IMR-90 (cell line): ENCODE data around the gene ARHGEF37. TPM values are rescaled to one million over a fixed set of nuclear protein-coding genes. Genes with fewer than 3 reads are reported as not detected.

Experiments
- ATAC-seq: fragments of 200-7000 bp; cut with Tn5 transposase; 2 replicates; pipeline ENCODE4 v1.9.1; 2020; ENCODE audit warnings: low read depth, mild to moderate bottlenecking, moderate library complexity
- BruUV-seq: library from RNA; stranded (reverse); fragments of 400-500 nt; replicated peaks from 2 replicates; lab custom pipeline; 2021; lab: Mats Ljungman, UMichigan
- CTCF ChIA-PET: fragments of 300-600 bp; formaldehyde crosslinking; extraction: SDS; loops from one replicate; lab custom pipeline; 2021; ENCODE audit warnings: antibody characterized with exemption; lab: Yijun Ruan, JAX
- POLR2A ChIA-PET: fragments of 300-600 bp; sonication (Branson Sonifier 250); formaldehyde crosslinking; loops from one replicate; lab custom pipeline; 2022; ENCODE audit warnings: antibody characterized with exemption; ENCODE audit not compliant: unreplicated experiment; lab: Charles Lee
- DNase-seq: peaks from one replicate; pipeline ENCODE4 v3.0.0; 2013
- H2AFZ ChIP-seq: replicated peaks from 2 replicates; pipeline ENCODE3; 2013; ENCODE audit warnings: low read length, mild to moderate bottlenecking; ENCODE audit not compliant: poor library complexity
- H2AK5ac ChIP-seq: 2 replicates; pipeline ENCODE4 v1.6.1; 2013; ENCODE audit warnings: low read depth, low read length, inconsistent platforms
- H2AK9ac ChIP-seq: replicated peaks from 2 replicates; pipeline ENCODE3; 2013; ENCODE audit warnings: mild to moderate bottlenecking, low read depth, low read length, moderate library complexity; ENCODE audit not compliant: poor library complexity
- H2BK120ac ChIP-seq: 2 replicates; pipeline ENCODE4 v1.6.1; 2013; ENCODE audit warnings: low read depth, low read length, inconsistent platforms
- H2BK15ac ChIP-seq: 3 replicates; pipeline ENCODE4 v1.6.1; 2013; ENCODE audit warnings: low read depth, low read length, inconsistent platforms
- H2BK20ac ChIP-seq: 2 replicates; pipeline ENCODE4 v1.6.1; 2013; ENCODE audit warnings: low read depth, mild to moderate bottlenecking, inconsistent platforms, low read length, moderate library complexity
- H2BK5ac ChIP-seq: 2 replicates; pipeline ENCODE4 v1.6.1; 2013; ENCODE audit warnings: mild to moderate bottlenecking, low read depth, low read length, inconsistent platforms; ENCODE audit not compliant: poor library complexity, severe bottlenecking
- H3K14ac ChIP-seq: replicated peaks from 2 replicates; pipeline ENCODE4 v1.6.1; 2013; ENCODE audit warnings: low read depth, low read length, inconsistent platforms
- H3K18ac ChIP-seq: 2 replicates; pipeline ENCODE4 v1.6.1; 2013; ENCODE audit warnings: low read depth, low read length, control low read depth
- H3K23ac ChIP-seq: 2 replicates; pipeline ENCODE4 v1.6.1; 2013; ENCODE audit warnings: low read depth, low read length, inconsistent platforms
- H3K27ac ChIP-seq: 2 replicates; pipeline ENCODE4 v1.5.1; 2013; ENCODE audit warnings: mild to moderate bottlenecking, control low read depth, low read length; ENCODE audit not compliant: insufficient read depth
- H3K27me3 ChIP-seq: 2 replicates; pipeline ENCODE4 v1.6.1; 2013; ENCODE audit warnings: low read length; ENCODE audit not compliant: control insufficient read depth, insufficient read depth
- H3K36me3 ChIP-seq: 2 replicates; pipeline ENCODE4 v1.6.1; 2013; ENCODE audit warnings: low read length, mixed read lengths; ENCODE audit not compliant: control insufficient read depth, insufficient read depth
- H3K4ac ChIP-seq: 2 replicates; pipeline ENCODE4 v1.6.1; 2013; ENCODE audit warnings: low read depth, low read length, inconsistent platforms
- H3K4me1 ChIP-seq: 2 replicates; pipeline ENCODE4 v1.6.1; 2013; ENCODE audit warnings: low read length, mixed read lengths; ENCODE audit not compliant: control insufficient read depth, insufficient read depth
- H3K4me2 ChIP-seq: 2 replicates; pipeline ENCODE4 v1.6.1; 2013; ENCODE audit warnings: low read depth, mild to moderate bottlenecking, control low read depth, low read length, moderate library complexity
- H3K4me3 ChIP-seq: 2 replicates; pipeline ENCODE4 v1.5.1; 2013; ENCODE audit warnings: low read depth, mild to moderate bottlenecking, control low read depth, low read length, moderate library complexity; ENCODE audit not compliant: insufficient read depth
- H3K56ac ChIP-seq: 2 replicates; pipeline ENCODE4 v1.6.1; 2013; ENCODE audit warnings: low read length, inconsistent platforms; ENCODE audit not compliant: insufficient read depth; ENCODE audit errors: extremely low read depth
- H3K79me1 ChIP-seq, 2 experiments: 2 replicates each; pipeline ENCODE4 v1.6.1; 2013; ENCODE audit warnings: low read length in 2 of 2, inconsistent platforms in 1 of 2, low read depth in 1 of 2
- H3K9ac ChIP-seq: 2 replicates; pipeline ENCODE4 v1.6.1; 2013; ENCODE audit warnings: low read depth, low read length, control low read depth
- H3K9me1 ChIP-seq: 2 replicates; pipeline ENCODE4 v1.6.1; 2013; ENCODE audit warnings: low read length, inconsistent platforms; ENCODE audit not compliant: insufficient read depth
- H3K9me3 ChIP-seq: 2 replicates; pipeline ENCODE4 v1.6.1; 2013; ENCODE audit warnings: low read length; ENCODE audit not compliant: control insufficient read depth, insufficient read depth
- H4K20me1 ChIP-seq: 2 replicates; pipeline ENCODE4 v1.6.1; 2013; ENCODE audit warnings: low read length, inconsistent platforms; ENCODE audit not compliant: insufficient read depth
- H4K5ac ChIP-seq: 2 replicates; pipeline ENCODE4 v1.6.1; 2013; ENCODE audit warnings: mild to moderate bottlenecking, low read depth, low read length, control low read depth
- H4K8ac ChIP-seq, 2 experiments: 2 replicates each; pipeline ENCODE4 v1.6.1; 2013; ENCODE audit warnings: low read depth in 2 of 2, low read length in 2 of 2, control low read depth in 1 of 2, inconsistent platforms in 1 of 2
- H4K91ac ChIP-seq: 2 replicates; pipeline ENCODE4 v1.6.1; 2013; ENCODE audit warnings: low read depth, low read length, inconsistent platforms; ENCODE audit not compliant: insufficient read depth
- BHLHE40 ChIP-seq: fragments of 150-350 bp; IDR thresholded peaks from 2 replicates; pipeline ENCODE4 v1.6.1; 2016; ENCODE audit warnings: mild to moderate bottlenecking, low read depth, low read length
- CHD1 ChIP-seq: IDR thresholded peaks from 2 replicates; pipeline ENCODE4 v1.6.1; 2012; ENCODE audit warnings: low read depth, low read length, improper control_type of control experiment
- ELK1 ChIP-seq: fragments of 150-350 bp; IDR thresholded peaks from 2 replicates; pipeline ENCODE4 v1.6.1; 2016; ENCODE audit warnings: low read depth, mild to moderate bottlenecking, low read length, moderate library complexity, borderline replicate concordance
- FOS ChIP-seq: fragments of 150-350 bp; IDR thresholded peaks from 2 replicates; pipeline ENCODE4 v1.6.1; 2016; ENCODE audit warnings: low read depth, low read length
- POLR2A ChIP-seq: IDR thresholded peaks from 2 replicates; pipeline ENCODE4 v1.6.1; 2012; ENCODE audit warnings: mild to moderate bottlenecking, low read depth, low read length
- RAD21 ChIP-seq: IDR thresholded peaks from 2 replicates; pipeline ENCODE4 v1.6.1; 2012; ENCODE audit warnings: low read length, improper control_type of control experiment
- USF2 ChIP-seq: fragments of 150-350 bp; IDR thresholded peaks from 2 replicates; pipeline ENCODE4 v1.6.1; 2017; ENCODE audit warnings: mild to moderate bottlenecking, antibody characterized with exemption, low read length, low read depth
- WGBS, 2 experiments: methylation state at CpG; one replicate each; pipeline versions ENCODE4 v1.1.5 to v1.1.7; 2013; ENCODE audit warnings: missing lambda C conversion rate in 2 of 2; ENCODE audit not compliant: insufficient read length in 1 of 2; ENCODE audit errors: extremely low coverage in 2 of 2; 5-methylcytosine and 5-hydroxymethylcytosine counted together
- dilution Hi-C: fragments of 300-500 bp; cut with HindIII; formaldehyde crosslinking; loops from one replicate; pipeline ENCODE4 v1.14.3; 2018; ENCODE audit warnings: low sequenced_read_pairs; ENCODE audit not compliant: unreplicated experiment
- in situ Hi-C: fragments of 300-500 bp; cut with MboI; formaldehyde crosslinking; loops from 3 replicates; pipeline ENCODE4 v1.14.3; 2019; ENCODE audit warnings: low sequenced_read_pairs, inconsistent platforms, mixed read lengths
- intact Hi-C: fragments of 100-400 bp; cut with micrococcal nuclease; formaldehyde crosslinking; loops from 2 replicates; pipeline ENCODE4 v1.10.0; 2022
- polyA plus RNA-seq, 3 experiments: library from polyadenylated mRNA; depleted of rRNA; stranded (reverse); fragments of >200 nt; gene quantifications; 2 replicates each; pipeline ENCODE4 v1.2.3, GENCODE V29; 2012; ENCODE audit warnings: low replicate concordance in 1 of 3
- total RNA-seq: library from RNA; depleted of rRNA; stranded (reverse); fragments of >200 nt; gene quantifications from 2 replicates; pipeline ENCODE4 v1.2.3, GENCODE V29; 2012

The ARHGEF37 gene
- total and polyA plus RNA-seq, 2 of the 4 experiments (the other 2 are of a cell fraction), result 0.39 to 0.54 TPM

- no peak overlapping the region for H4K8ac ChIP-seq
- H3K18ac ChIP-seq, result no peak overlapping the region
- no peak overlapping the region for H2BK120ac ChIP-seq
- BruUV-seq, result no TSS peak
- H3K79me1 ChIP-seq, result no peaks in the 10 kb centered on the region
- ATAC-seq (no peak), DNase-seq (no peak)
- ChIA-PET CTCF (no interaction called here), POLR2A (no interaction called here)
- no peak overlapping the region for H3K27ac ChIP-seq
- no CpG with 5 or more reads among the region's 6 CpGs for WGBS, 2 experiments
- peak overlapping the region; percentile 25; the same call in 1 of the 2 replicates for H3K23ac ChIP-seq
- H3K14ac ChIP-seq, result 0 out of 2 replicates have a peak overlapping the region, but pooled peaks have one; percentile 28
- intact Hi-C loops, result no loop called here
- H3K9me3 ChIP-seq, result no peaks in the 10 kb centered on the region
- H3K9me1 ChIP-seq, result peaks cover 6% of the 10 kb centered on the region; the same call in 1 of the 2 replicates
- H3K4me3 ChIP-seq, result no peak overlapping the region
- no peak overlapping the region for H2AFZ ChIP-seq
- dilution Hi-C loops, result no loop called here
- no peak overlapping the region for H3K56ac ChIP-seq
- no peak overlapping the region for H2BK20ac ChIP-seq
- H2AK5ac ChIP-seq, result no peak overlapping the region
- no peak overlapping the region for H3K4ac ChIP-seq
- no peak for TF ChIP-seq ELK1
- no peak for TF ChIP-seq CHD1
- no peak for TF ChIP-seq FOS
- no peak for TF ChIP-seq USF2
- no peak for TF ChIP-seq POLR2A
- no peak for TF ChIP-seq RAD21
- TF ChIP-seq BHLHE40, result no peak
- H3K4me2 ChIP-seq, result no peak overlapping the region
- H3K36me3 ChIP-seq, result no peaks in the 10 kb centered on the region
- no peak overlapping the region for H2AK9ac ChIP-seq
- H3K9ac ChIP-seq, result no peak overlapping the region
- H3K27me3 ChIP-seq, result peaks cover 5% of the 10 kb centered on the region; the same call in 1 of the 2 replicates
- no peaks in the 10 kb centered on the region for H4K20me1 ChIP-seq
- peaks cover 9% of the 10 kb centered on the region for H3K4me1 ChIP-seq
- in situ Hi-C loops, result loop anchor here (25.0 kb wide), 2 partner anchors 584 to 809 kb away; partner anchors contain the start of gene RPS14
- H4K91ac ChIP-seq, result no peak overlapping the region
- H4K5ac ChIP-seq, result no peak overlapping the region
- no peak overlapping the region for H2BK5ac ChIP-seq
- H2BK15ac ChIP-seq, result no peak overlapping the region
Observed at GRCh38 chr5:149628221-149628620, 46.9 kb downstream of the ARHGEF37 start.
